ENCODE data around the gene CARD11.

- TF ChIP-seq POLR2AphosphoS5 (IDR thresholded peaks at IDR 0.05) (no peak), POLR2A (IDR thresholded peaks at IDR 0.05; ENCODE audit: low read depth) (no peak)
Observed at GRCh38 chr7:3013975-3014792, 29.5 kb downstream of the CARD11 start.

Measured in esophagus muscularis mucosa (tissue), 2 donors.